ENCODE results near the gene CTTN.

GRCh38 chr11:70443773-70444030 lies 45.4 kb downstream of the CTTN start:
- no peak for TF ChIP-seq POLR2AphosphoS5 (IDR thresholded peaks at IDR 0.05; ENCODE audit: low read depth, low read length)
- no peak for TF ChIP-seq CTCF (IDR thresholded peaks at IDR 0.05)
- no peak for TF ChIP-seq REST (IDR thresholded peaks at IDR 0.05; ENCODE audit: insufficient read depth in 1 of 2, low read depth in 2 of 2, low read length in 1 of 2)
- TF ChIP-seq SIN3A (IDR thresholded peaks at IDR 0.05; ENCODE audit: borderline replicate concordance, insufficient read depth, low read depth, low read length), result no peak
- no peak for TF ChIP-seq TCF7L2 (IDR thresholded peaks at IDR 0.05; ENCODE audit: low read depth, low read length)

Measured in Panc1 (cell line).